ENCODE measurements around the gene RNASEH2B.
A peak's percentile ranks its signal among the peaks of the same experiment; 100 is the strongest.

Gene RNASEH2B

DNA sequence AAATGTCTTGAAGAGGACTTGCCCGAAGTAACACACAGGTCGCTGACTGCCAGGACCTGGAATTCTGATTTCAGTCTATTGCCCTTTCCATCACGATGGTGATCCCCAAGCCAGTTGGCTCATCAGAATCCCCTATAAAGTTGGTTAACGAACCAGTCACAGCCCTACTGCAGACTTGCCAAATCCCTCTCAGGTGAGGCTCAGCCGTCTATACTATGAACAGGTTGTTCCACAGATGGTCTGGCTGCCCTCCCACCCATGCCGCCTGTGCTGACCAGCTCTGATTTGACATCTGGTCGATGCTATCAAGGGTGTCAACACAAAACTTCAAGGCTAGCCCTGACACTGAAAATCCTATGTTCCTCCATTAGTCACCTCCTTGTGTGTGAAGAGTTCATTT is 90.0 kb downstream of the RNASEH2B start:
- no peak for DNase-seq

DNA sequence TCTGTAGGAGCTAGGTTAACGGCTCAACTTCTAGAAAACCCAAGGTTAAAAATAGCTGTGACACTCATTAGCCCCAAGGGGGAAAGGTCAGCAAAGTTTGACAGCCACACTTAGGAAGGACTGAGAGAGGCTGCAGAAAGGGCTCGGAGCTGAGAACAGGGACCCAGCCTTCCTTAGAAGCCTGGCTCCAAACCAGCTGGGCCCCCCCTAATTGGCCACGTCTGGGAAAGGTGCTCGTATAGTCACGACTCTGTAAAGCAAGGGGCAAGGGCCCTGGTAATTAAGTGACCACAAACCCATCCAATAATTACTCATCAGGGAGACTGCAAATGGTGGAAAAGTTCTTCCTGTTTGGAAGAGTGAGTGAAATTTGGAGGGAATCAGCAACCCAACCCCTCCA is 90.5 kb downstream of the RNASEH2B start:
- no peak for DNase-seq

GRCh38 chr13:51000571-51001260 is 91.1 kb downstream of the RNASEH2B start:
- peak; percentile 47 to 97 (median 90) for DNase-seq

DNA sequence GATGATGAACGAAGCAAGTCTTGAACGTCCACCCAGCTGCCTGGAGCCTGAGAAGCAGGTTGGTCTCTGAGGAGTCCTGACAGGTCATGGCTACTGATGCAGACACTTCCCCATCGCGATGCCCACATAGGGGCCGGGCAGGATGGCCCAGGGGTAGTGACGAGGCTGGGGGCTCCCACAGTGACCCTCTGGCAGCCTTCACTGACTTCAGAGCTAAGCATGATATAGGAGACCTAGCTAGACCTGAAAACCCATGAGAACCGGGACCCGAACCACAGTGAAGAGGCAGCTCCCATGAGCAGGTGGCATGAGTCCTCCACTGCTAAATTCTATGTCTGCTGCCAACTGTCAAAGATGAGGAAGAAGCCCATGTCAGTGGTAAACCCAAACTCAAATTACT is 91.7 kb downstream of the RNASEH2B start:
- DNase-seq: peak in 1 of 3 experiments; percentile 43

DNA sequence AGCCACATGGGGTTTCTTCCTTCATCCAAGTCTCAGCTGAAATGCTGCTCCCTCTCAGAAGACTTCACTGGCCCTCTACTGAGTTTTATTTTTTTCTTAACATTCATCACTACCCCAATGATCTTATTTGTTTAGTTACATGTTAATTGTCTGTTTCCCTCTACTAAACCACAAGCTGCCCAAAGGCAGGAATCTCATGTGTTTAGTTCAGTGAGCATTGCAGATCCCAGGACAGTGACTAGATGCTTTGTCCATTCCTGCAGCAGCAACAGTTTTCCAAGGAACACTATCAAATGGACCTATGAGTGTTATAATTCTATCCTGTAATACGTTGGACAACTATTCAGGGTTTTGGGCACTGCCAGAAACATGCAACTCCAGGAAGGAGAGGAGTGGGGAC is 93.1 kb downstream of the RNASEH2B start:
- no peak for DNase-seq

DNA sequence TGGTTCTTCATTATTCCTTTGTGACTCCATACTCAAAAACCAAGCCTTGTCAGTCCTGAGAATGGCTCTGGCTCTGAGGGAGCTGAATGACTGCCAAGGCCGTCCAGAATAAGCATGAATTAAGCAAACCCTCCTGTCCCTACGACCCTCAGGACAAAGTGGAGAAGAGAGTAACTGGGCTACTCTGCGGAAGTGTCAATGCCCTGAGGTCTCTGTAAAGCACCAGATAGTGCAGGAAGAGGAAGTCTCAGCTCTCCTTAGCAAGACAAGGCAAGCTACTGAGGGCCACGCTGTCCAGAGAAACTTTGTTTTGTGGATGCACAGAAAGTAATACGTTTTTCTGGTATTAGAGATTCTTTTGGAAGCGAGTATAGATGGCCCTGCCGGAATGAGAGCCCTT is 94.1 kb downstream of the RNASEH2B start:
- no peak for DNase-seq

- DNase-seq: no peak
These were observed 94.7 kb downstream of the RNASEH2B start for GRCh38 chr13:51004111-51004865.

GRCh38 chr13:51004918-51005460 is 95.4 kb downstream of the RNASEH2B start:
- DNase-seq: no peak

DNA sequence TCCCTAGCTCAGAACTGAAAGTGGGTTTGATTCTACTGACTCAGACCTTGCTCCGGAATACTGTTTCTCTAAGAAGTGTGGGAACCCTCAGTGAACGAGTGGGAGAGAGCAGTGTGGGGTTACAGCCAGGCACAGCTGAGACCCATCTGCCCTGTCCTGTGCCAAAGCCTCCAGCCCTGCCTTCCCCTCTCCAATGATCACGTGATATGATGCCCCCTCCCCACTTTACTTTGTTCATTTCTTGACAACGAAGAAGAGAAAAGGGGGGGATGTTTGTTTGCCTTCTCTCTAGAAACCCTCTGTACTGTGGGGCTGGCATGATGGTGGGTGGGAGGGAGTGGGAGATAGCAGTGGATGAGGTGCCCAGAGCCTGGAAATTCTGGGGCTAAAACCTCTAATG is 96.0 kb downstream of the RNASEH2B start:
- no peak for DNase-seq

All from NCI-H1417 (cell line).